PC-9 (cell line): ENCODE measurements around the gene IL10. TPM values are rescaled to one million over a fixed set of nuclear protein-coding genes. Genes with fewer than 3 reads are reported as not detected.

ENCODE experiments used
- BruUV-seq: library from RNA; stranded (reverse); fragments of 400-500 nt; replicated peaks from 2 replicates; lab custom pipeline; 2021; lab: Mats Ljungman, UMichigan
- CTCF ChIA-PET: fragments of 300-600 bp; sonication (Branson Sonifier 250); formaldehyde crosslinking; loops from one replicate; lab custom pipeline; 2022; ENCODE audit warnings: antibody characterized with exemption; lab: Charles Lee
- POLR2A ChIA-PET: fragments of 300-600 bp; sonication (Branson Sonifier 250); formaldehyde crosslinking; loops from one replicate; lab custom pipeline; 2022; ENCODE audit warnings: antibody characterized with exemption; ENCODE audit not compliant: unreplicated experiment; lab: Charles Lee
- DNase-seq, 2 experiments: peaks; one replicate each; pipeline versions ENCODE4 v3.0.0 to v3.0.0-alpha.2; 2015 to 2022; ENCODE audit warnings: mixed read lengths in 1 of 2
- H2AFZ ChIP-seq: fragments of 200-600 bp; sonication (generic); 2 replicates; pipeline ENCODE4 v1.8.1; 2017; ENCODE audit warnings: antibody characterized with exemption
- H3F3A ChIP-seq: fragments of 200-600 bp; sonication (generic); 2 replicates; pipeline ENCODE4 v1.8.1; 2017; ENCODE audit warnings: antibody characterized with exemption, mild to moderate bottlenecking, low read depth; ENCODE audit not compliant: insufficient read depth
- H3K27ac ChIP-seq: fragments of 200-600 bp; sonication (generic); 2 replicates; pipeline ENCODE4 v1.6.1; 2016; ENCODE audit warnings: mixed run types
- H3K27me3 ChIP-seq: fragments of 200-600 bp; sonication (generic); 2 replicates; pipeline ENCODE4 v1.6.1; 2016; ENCODE audit warnings: low read depth, mixed run types; ENCODE audit not compliant: insufficient read depth
- H3K36me3 ChIP-seq: fragments of 200-600 bp; sonication (generic); 2 replicates; pipeline ENCODE4 v1.6.1; 2016; ENCODE audit warnings: low read depth, mixed run types
- H3K4me1 ChIP-seq: fragments of 200-600 bp; sonication (generic); replicated peaks from 2 replicates; pipeline ENCODE4 v1.6.1; 2016; ENCODE audit warnings: mixed run types; ENCODE audit not compliant: insufficient read depth
- H3K4me2 ChIP-seq: fragments of 200-600 bp; sonication (generic); 2 replicates; pipeline ENCODE4 v1.6.1; 2017; ENCODE audit warnings: mixed run types
- H3K4me3 ChIP-seq: fragments of 200-600 bp; sonication (generic); 2 replicates; pipeline ENCODE4 v1.6.1; 2016; ENCODE audit warnings: mixed run types
- H3K79me2 ChIP-seq: fragments of 200-600 bp; sonication (generic); 2 replicates; pipeline ENCODE4 v1.6.1; 2017; ENCODE audit warnings: low read depth, mixed run types
- H3K9me2 ChIP-seq: fragments of 200-600 bp; sonication (generic); 2 replicates; pipeline ENCODE4 v1.8.1; 2017; ENCODE audit warnings: mild to moderate bottlenecking; ENCODE audit not compliant: insufficient read depth
- H3K9me3 ChIP-seq: fragments of 200-600 bp; sonication (generic); 2 replicates; pipeline ENCODE4 v1.8.1; 2016; ENCODE audit warnings: low read depth; ENCODE audit not compliant: insufficient read depth
- H4K20me1 ChIP-seq: fragments of 200-600 bp; sonication (generic); 2 replicates; pipeline ENCODE4 v1.8.1; 2017; ENCODE audit not compliant: insufficient read depth
- CTCF ChIP-seq: fragments of 200-600 bp; sonication (generic); conservative IDR thresholded peaks from 2 replicates; pipeline ENCODE4 v1.6.1; 2017; ENCODE audit warnings: mixed run types, antibody characterized with exemption, mild to moderate bottlenecking, moderate library complexity
- EZH2 ChIP-seq: fragments of 200-600 bp; sonication (generic); IDR thresholded peaks from 2 replicates; pipeline ENCODE4 v1.8.0; 2017; ENCODE audit warnings: antibody characterized with exemption, low read depth
- intact Hi-C: fragments of 100-400 bp; cut with micrococcal nuclease; formaldehyde crosslinking; loops from one replicate; pipeline ENCODE4 v1.10.0; 2022; ENCODE audit not compliant: unreplicated experiment
- total RNA-seq: library from RNA; stranded (reverse); gene quantifications from 2 replicates; pipeline ENCODE4 v1.2.3, GENCODE V29; 2021

Gene IL10
- total RNA-seq, 1 experiment from 2014 or later: not detected

GRCh38 chr1:206814716-206815341, 42.5 kb upstream of the IL10 start:
- BruUV-seq: no TSS peak
- H3K9me3 ChIP-seq: peaks cover 4% of the 10 kb centered on the region; the same call in 1 of the 2 replicates

GRCh38 chr1:206812471-206812870, 40.2 kb upstream of the IL10 start:
- CTCF ChIA-PET: no interaction called here
- Histone ChIP-seq H3K9me2 (no peaks in the 10 kb centered on the region), H3K4me1 (no peaks in the 10 kb centered on the region), H3K4me3 (no peak overlapping the region), H3K36me3 (no peaks in the 10 kb centered on the region), H3F3A (no peaks in the 10 kb centered on the region), H3K79me2 (no peaks in the 10 kb centered on the region), H3K27me3 (no peaks in the 10 kb centered on the region), H3K4me2 (no peak overlapping the region), H2AFZ (no peak overlapping the region), H3K27ac (no peak overlapping the region), H4K20me1 (no peaks in the 10 kb centered on the region), H3K9me3 (peaks cover 4% of the 10 kb centered on the region; the same call in 1 of the 2 replicates)
- POLR2A ChIA-PET: no interaction called here
- BruUV-seq: no TSS peak
- no peak for DNase-seq
- TF ChIP-seq CTCF (no peak), EZH2 (no peak)
- intact Hi-C loops: no loop called here

More at GRCh38 chr1:206814716-206815341, 42.5 kb upstream of the IL10 start:
- no peak overlapping the region for H3K4me3 ChIP-seq
- no peaks in the 10 kb centered on the region for H3K79me2 ChIP-seq
- H3K4me2 ChIP-seq: no peak overlapping the region
- CTCF ChIA-PET: no interaction called here
- H2AFZ ChIP-seq: no peak overlapping the region
- H4K20me1 ChIP-seq: no peaks in the 10 kb centered on the region
- intact Hi-C loops: no loop called here
- H3K36me3 ChIP-seq: no peaks in the 10 kb centered on the region
- H3K27me3 ChIP-seq: no peaks in the 10 kb centered on the region
- TF ChIP-seq EZH2: no peak
- TF ChIP-seq CTCF: no peak
- no peak overlapping the region for H3K27ac ChIP-seq
- H3K9me2 ChIP-seq: no peaks in the 10 kb centered on the region
- no peaks in the 10 kb centered on the region for H3F3A ChIP-seq
- no peaks in the 10 kb centered on the region for H3K4me1 ChIP-seq
- POLR2A ChIA-PET: no interaction called here
- DNase-seq: no peak

GRCh38 chr1:206809504-206810084, 37.3 kb upstream of the IL10 start:
- intact Hi-C loops: loop anchor here (5.0 kb wide), 3 partner anchors 103 to 173 kb away; partner anchors contain the start of gene DYRK3
- Histone ChIP-seq H2AFZ (no peak overlapping the region), H3K36me3 (no peaks in the 10 kb centered on the region), H3K4me3 (no peak overlapping the region), H3K27me3 (0 out of 2 replicates have a peak, but pooled peaks cover 5% of the 10 kb centered on the region), H3K9me3 (peaks cover 8% of the 10 kb centered on the region), H3K4me2 (no peak overlapping the region), H3F3A (no peaks in the 10 kb centered on the region), H3K27ac (no peak overlapping the region), H3K79me2 (no peaks in the 10 kb centered on the region), H4K20me1 (no peaks in the 10 kb centered on the region), H3K4me1 (no peaks in the 10 kb centered on the region), H3K9me2 (no peaks in the 10 kb centered on the region)
- CTCF ChIA-PET: interaction anchor here (0.6 to 1.6 kb wide), 5 partner anchors 56 to 172 kb away, joined by 3 to 10 read pairs (median 4); partner anchors contain the start of gene IL20
- peak in 1 of 2 experiments; percentile 4 for DNase-seq
- TF ChIP-seq EZH2 (no peak), CTCF (peak; percentile 57; the same call in 1 of the 2 replicates)
- no TSS peak for BruUV-seq
- POLR2A ChIA-PET: no interaction called here
